OCI-LY3 (cell line): ENCODE results near the gene UTP15.

ENCODE experiments used
- EZH2phosphoT487 ChIP-seq: fragments of 200-600 bp; shearing (Covaris generic); IDR thresholded peaks from 2 replicates; pipeline ENCODE4 v1.6.1; 2018; ENCODE audit warnings: antibody characterized with exemption, mixed run types, low read depth
- TF ChIP-seq, protein P1 (sequence below): fragments of 200-600, 300-600 bp; sonication (generic); IDR thresholded peaks from 2 replicates; pipeline ENCODE4 v1.5.1; 2014; ENCODE audit warnings: antibody characterized with exemption, low read length, low read depth

DNA sequence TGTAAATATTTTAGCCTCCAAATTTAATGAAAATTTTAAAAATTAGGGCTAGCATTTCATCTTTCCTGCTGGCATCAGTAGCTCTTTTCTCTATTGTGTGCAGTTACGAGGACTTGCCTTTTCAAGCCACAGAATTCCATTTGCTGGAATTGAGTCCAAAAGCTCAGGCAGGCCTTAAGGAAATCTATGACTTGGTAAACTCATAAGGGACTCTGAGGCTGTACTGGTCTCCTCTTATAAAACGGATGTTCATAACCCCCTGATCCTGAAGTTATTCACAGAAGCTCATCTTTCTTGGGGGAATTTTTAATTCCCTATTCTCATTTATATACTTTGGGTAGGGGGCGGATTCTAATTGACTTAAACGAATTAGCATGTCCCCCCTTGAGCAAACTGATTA, 23.5 kb upstream of the UTP15 start:
- TF ChIP-seq, protein P1, sequence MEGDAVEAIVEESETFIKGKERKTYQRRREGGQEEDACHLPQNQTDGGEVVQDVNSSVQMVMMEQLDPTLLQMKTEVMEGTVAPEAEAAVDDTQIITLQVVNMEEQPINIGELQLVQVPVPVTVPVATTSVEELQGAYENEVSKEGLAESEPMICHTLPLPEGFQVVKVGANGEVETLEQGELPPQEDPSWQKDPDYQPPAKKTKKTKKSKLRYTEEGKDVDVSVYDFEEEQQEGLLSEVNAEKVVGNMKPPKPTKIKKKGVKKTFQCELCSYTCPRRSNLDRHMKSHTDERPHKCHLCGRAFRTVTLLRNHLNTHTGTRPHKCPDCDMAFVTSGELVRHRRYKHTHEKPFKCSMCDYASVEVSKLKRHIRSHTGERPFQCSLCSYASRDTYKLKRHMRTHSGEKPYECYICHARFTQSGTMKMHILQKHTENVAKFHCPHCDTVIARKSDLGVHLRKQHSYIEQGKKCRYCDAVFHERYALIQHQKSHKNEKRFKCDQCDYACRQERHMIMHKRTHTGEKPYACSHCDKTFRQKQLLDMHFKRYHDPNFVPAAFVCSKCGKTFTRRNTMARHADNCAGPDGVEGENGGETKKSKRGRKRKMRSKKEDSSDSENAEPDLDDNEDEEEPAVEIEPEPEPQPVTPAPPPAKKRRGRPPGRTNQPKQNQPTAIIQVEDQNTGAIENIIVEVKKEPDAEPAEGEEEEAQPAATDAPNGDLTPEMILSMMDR = no peak
- TF ChIP-seq EZH2phosphoT487 = no peak
